ENCODE results near the gene CRNKL1. TPM values are rescaled to one million over a fixed set of nuclear protein-coding genes. Genes with fewer than 3 reads are reported as not detected.

CRNKL1 gene
- total RNA-seq, 1 donor from 2014 or later, result 21.3 TPM

DNA sequence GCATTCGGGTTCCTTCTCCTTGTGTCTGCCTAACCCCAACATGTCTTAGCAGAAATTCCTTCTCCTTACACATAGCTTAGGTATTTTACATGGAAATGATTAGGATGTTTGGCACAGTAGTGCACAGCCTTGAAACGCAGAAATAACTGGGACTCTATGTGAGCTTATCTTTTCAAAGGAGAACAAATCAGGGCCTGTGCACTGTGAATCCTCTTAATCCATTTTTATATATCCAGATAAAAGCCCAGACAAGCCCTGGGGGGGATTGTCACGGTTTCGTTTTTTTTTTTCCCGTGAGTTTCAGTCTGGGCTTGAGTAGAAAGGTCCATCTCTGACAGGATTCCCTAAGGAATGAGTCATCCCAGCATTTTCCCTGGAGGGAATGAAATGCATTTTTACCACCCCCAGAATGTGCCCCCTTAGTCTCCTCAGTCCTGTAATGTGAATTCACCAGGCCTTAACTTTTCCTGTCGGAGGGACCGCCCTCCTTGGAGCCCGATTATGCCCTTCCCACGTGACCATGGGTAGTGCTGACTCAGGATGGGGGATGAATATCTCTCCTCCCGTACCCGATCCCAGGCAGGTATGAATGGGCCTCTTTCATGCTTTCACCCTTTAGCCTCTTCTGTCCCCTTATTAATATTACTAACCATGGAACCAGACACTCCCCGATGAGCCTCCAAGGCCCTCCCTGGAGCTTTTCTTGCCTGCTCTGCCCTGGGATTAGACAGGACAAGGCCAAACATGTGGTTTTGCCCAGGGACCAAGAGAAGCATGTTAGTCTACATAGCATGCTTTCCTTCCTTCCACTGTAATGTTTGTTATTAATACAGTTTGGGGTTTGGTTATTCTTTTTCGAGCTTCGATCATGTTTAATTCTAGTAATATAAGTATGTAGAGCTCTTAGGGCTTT is 59.0 kb downstream of the CRNKL1 start:
- intact Hi-C loops (cut with micrococcal nuclease), result no loop called here
- DNase-seq (no peak), ATAC-seq (ENCODE audit: low read depth) (no peak)
- Mint-ChIP-seq H3K4me3 (no peak overlapping the region), H3K27ac (no peak overlapping the region), H3K27me3 (peaks cover 3% of the 10 kb centered on the region), H3K9me3 (no peaks in the 10 kb centered on the region), H3K4me1 (no peaks in the 10 kb centered on the region), H3K36me3 (ENCODE audit: low read depth) (no peaks in the 10 kb centered on the region)
- CTCF ChIA-PET, result interaction anchor here (0.9 to 5.6 kb wide), 6 partner anchors 11 to 300 kb away, joined by 3 to 57 read pairs (median 6); partner anchors contain the start of gene NAA20
- POLR2A ChIA-PET, result interaction anchor here (0.7 kb wide), 1 partner anchor 59 kb away, joined by 3 read pairs; no protein-coding TSS in a partner anchor
- TF ChIP-seq, protein P1, sequence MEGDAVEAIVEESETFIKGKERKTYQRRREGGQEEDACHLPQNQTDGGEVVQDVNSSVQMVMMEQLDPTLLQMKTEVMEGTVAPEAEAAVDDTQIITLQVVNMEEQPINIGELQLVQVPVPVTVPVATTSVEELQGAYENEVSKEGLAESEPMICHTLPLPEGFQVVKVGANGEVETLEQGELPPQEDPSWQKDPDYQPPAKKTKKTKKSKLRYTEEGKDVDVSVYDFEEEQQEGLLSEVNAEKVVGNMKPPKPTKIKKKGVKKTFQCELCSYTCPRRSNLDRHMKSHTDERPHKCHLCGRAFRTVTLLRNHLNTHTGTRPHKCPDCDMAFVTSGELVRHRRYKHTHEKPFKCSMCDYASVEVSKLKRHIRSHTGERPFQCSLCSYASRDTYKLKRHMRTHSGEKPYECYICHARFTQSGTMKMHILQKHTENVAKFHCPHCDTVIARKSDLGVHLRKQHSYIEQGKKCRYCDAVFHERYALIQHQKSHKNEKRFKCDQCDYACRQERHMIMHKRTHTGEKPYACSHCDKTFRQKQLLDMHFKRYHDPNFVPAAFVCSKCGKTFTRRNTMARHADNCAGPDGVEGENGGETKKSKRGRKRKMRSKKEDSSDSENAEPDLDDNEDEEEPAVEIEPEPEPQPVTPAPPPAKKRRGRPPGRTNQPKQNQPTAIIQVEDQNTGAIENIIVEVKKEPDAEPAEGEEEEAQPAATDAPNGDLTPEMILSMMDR (IDR thresholded peaks at IDR 0.05), result no peak

DNA sequence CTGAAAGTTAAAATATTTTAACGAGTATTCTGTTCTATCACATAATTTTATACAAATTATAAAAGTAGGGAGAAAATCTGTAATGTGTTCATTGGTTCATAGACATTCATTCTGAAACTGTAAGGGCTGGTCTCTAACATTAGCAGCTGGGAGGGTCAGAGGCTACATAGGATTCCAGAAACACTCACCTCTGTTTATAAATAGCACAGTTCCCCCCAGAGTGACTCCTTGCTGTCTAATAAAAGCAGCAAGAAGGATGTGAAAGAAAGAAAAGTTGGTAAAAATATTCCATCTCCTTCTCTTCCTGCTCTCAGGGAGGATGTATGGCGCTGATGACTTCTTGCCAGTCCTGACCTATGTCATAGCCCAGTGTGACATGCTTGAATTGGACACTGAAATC is 60.4 kb downstream of the CRNKL1 start:
- no peak for ATAC-seq (ENCODE audit: low read depth)
- no peaks in the 10 kb centered on the region for H3K4me1 Mint-ChIP-seq
- intact Hi-C loops (cut with micrococcal nuclease), result no loop called here
- no peak overlapping the region for H3K27ac Mint-ChIP-seq
- CTCF ChIA-PET, result interaction anchor here (5.6 kb wide), 1 partner anchor 88 kb away, joined by 57 read pairs; no protein-coding TSS in a partner anchor
- POLR2A ChIA-PET, result no interaction called here
- TF ChIP-seq, protein P1 (IDR thresholded peaks at IDR 0.05), result no peak
- peaks cover 3% of the 10 kb centered on the region for H3K27me3 Mint-ChIP-seq
- H3K4me3 Mint-ChIP-seq, result no peak overlapping the region
- H3K36me3 Mint-ChIP-seq (ENCODE audit: low read depth), result no peaks in the 10 kb centered on the region
- no peaks in the 10 kb centered on the region for H3K9me3 Mint-ChIP-seq
- no peak for DNase-seq

DNA sequence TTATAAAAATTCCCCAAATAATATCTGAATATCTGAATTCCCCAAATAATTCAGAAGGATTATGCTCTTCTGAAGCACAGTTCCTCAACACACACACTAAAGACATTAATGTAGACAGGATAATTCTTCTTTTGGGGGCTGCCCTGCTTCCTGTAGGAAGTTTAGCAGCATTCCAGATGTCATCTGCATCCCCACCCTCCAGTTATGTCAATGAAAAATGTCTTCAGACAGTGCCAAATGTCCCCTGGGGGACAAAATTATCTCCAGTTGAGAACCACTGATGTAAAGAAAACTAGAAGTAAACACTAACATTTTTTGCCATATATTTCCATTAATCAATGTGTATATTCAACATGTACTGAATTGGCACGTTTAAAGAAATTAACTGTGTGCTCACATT is 61.0 kb downstream of the CRNKL1 start:
- ChIA-PET POLR2A (no interaction called here), CTCF (interaction anchor here (5.6 kb wide), 1 partner anchor 87 kb away, joined by 57 read pairs; no protein-coding TSS in a partner anchor)
- ATAC-seq (ENCODE audit: low read depth), result no peak
- Mint-ChIP-seq H3K4me3 (no peak overlapping the region), H3K36me3 (ENCODE audit: low read depth) (no peaks in the 10 kb centered on the region), H3K27me3 (peaks cover 3% of the 10 kb centered on the region), H3K27ac (no peak overlapping the region), H3K9me3 (no peaks in the 10 kb centered on the region), H3K4me1 (no peaks in the 10 kb centered on the region)
- intact Hi-C loops (cut with micrococcal nuclease), result no loop called here
- TF ChIP-seq, protein P1 (IDR thresholded peaks at IDR 0.05), result no peak
- no peak for DNase-seq

DNA sequence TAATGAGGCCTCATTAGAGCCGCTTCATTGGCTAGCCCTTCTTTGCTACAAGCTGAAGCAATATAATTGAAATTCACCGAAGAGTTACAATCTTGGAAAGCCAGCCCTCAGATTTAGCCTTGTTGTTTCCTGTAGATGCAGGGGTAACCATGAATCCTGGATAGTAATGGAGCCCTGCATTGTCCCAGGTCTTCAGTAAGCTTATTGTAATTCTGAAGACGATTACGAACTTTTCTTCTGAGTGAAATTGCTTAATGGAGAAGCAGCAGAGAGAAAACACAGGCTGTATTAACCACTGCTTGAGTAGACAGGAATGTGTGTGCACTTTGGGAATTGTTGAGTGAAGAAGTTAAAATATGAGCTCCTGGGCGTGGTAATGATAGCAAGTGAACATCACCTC is 61.4 kb downstream of the CRNKL1 start:
- H3K4me1 Mint-ChIP-seq, result no peaks in the 10 kb centered on the region
- H3K4me3 Mint-ChIP-seq, result no peak overlapping the region
- no peak overlapping the region for H3K27ac Mint-ChIP-seq
- intact Hi-C loops (cut with micrococcal nuclease), result no loop called here
- H3K27me3 Mint-ChIP-seq, result peaks cover 3% of the 10 kb centered on the region
- TF ChIP-seq, protein P1 (IDR thresholded peaks at IDR 0.05), result no peak
- ATAC-seq (ENCODE audit: low read depth), result no peak
- POLR2A ChIA-PET, result no interaction called here
- no peaks in the 10 kb centered on the region for H3K9me3 Mint-ChIP-seq
- DNase-seq, result no peak
- no peaks in the 10 kb centered on the region for H3K36me3 Mint-ChIP-seq (ENCODE audit: low read depth)
- CTCF ChIA-PET, result interaction anchor here (5.6 kb wide), 1 partner anchor 87 kb away, joined by 57 read pairs; no protein-coding TSS in a partner anchor

DNA sequence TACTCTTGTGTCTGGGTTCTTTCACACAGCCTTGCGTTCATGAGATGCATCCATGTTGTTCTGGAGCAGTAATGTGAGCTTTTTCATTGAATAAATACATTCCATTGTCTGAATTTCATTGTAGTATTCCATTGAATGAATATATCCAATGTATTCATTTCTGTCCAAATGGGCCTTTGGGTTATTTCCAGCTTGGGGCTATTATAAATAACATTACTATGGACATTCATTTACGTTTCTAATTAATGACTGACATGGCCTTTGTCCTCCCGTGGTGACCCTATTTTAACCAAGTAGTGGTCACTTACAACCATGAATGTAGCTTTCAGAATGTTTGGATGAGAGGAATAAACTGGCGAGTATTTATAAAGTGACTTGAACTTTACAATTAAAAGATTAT is 65.2 kb downstream of the CRNKL1 start:
- Mint-ChIP-seq H3K27me3 (no peaks in the 10 kb centered on the region), H3K4me1 (no peaks in the 10 kb centered on the region), H3K4me3 (no peak overlapping the region), H3K9me3 (no peaks in the 10 kb centered on the region), H3K27ac (no peak overlapping the region), H3K36me3 (ENCODE audit: low read depth) (no peaks in the 10 kb centered on the region)
- ATAC-seq (ENCODE audit: low read depth) (no peak), DNase-seq (no peak)
- intact Hi-C loops (cut with micrococcal nuclease), result no loop called here
- ChIA-PET CTCF (no interaction called here), POLR2A (no interaction called here)
- TF ChIP-seq, protein P1 (IDR thresholded peaks at IDR 0.05), result no peak

All from activated B cell treated with CpG ODN at 0.5 μM for 24 hours (primary cell).